HepG2 (cell line): ENCODE data around the gene CCDC142. TPM values are rescaled to one million over a fixed set of nuclear protein-coding genes. Genes with fewer than 3 reads are reported as not detected.

Source experiments
- CREB1 ChIP-seq, 2 experiments: fragments of 450-650 bp in 1 of 2; IDR thresholded peaks; 2 replicates each; pipeline ENCODE4 v1.6.1; 2016 to 2017; ENCODE audit warnings: control low read depth in 1 of 2, mild to moderate bottlenecking in 1 of 2, missing compliant biosample characterization in 1 of 2, missing genetic modification characterization in 1 of 2
- KLF15 ChIP-seq: sonication (generic); formaldehyde crosslinking; IDR thresholded peaks from 2 replicates; pipeline ENCODE4 v1.8.1; 2023; ENCODE audit warnings: borderline replicate concordance, mild to moderate bottlenecking, inconsistent platforms, missing genetic modification reagents, mixed read lengths
- NONO ChIP-seq, 2 experiments: fragments of 450-650 bp in 1 of 2; sonication (generic) in 1 of 2; formaldehyde crosslinking in 1 of 2; IDR thresholded peaks in 1 of 2; conservative IDR thresholded peaks in 1 of 2; 2 replicates each; pipeline versions ENCODE4 v1.6.1 to v1.8.0; 2017 to 2022; ENCODE audit warnings: mild to moderate bottlenecking in 1 of 2, missing genetic modification reagents in 1 of 2, moderate library complexity in 1 of 2
- POLR2G ChIP-seq: fragments of 200-400 bp; formaldehyde crosslinking; IDR thresholded peaks from 2 replicates; pipeline ENCODE4 v1.6.1; 2018; ENCODE audit warnings: mild to moderate bottlenecking, low read depth, low read length, moderate library complexity
- TSC22D2 ChIP-seq: sonication (generic); formaldehyde crosslinking; IDR thresholded peaks from 2 replicates; pipeline ENCODE4 v1.5.1; 2020; ENCODE audit warnings: missing genetic modification reagents, mild to moderate bottlenecking, borderline replicate concordance
- ZNF276 ChIP-seq: sonication (generic); formaldehyde crosslinking; IDR thresholded peaks from 2 replicates; pipeline ENCODE4 v1.4.0; 2020; ENCODE audit warnings: mild to moderate bottlenecking, low read depth, missing genetic modification reagents
- polyA plus RNA-seq, 8 experiments: library from polyadenylated mRNA; depleted of rRNA in 3 of 8; stranded (reverse) in 7 of 8; unstranded in 1 of 8; fragments of >200 nt; fragmentation: Illumina TruSeq in 4 of 8; extraction: Trizol in 4 of 8; gene quantifications; 2 replicates each; pipeline versions ENCODE4 v1.2.1 to v1.2.3, GENCODE V29; 2011 to 2016; ENCODE audit warnings: low read depth in 4 of 8, missing spikeins in 1 of 8, mixed read lengths in 1 of 8; ENCODE audit not compliant: insufficient read depth in 1 of 8
- total RNA-seq, 5 experiments: library from RNA; depleted of rRNA; stranded (reverse); fragments of >200 nt; fragmentation: Illumina TruSeq; extraction: Trizol; gene quantifications; 2 replicates each; pipeline ENCODE4 v1.2.3, GENCODE V29; 2016; ENCODE audit warnings: low read depth in 1 of 5

Gene CCDC142
- total and polyA plus RNA-seq, 2 of the 13 experiments (the other 11 are each of a cell fraction or from before 2014, with no cell fraction given) = 14.7 to 30.4 TPM

GRCh38 chr2:74503506-74504475 is 21.0 kb upstream of the CCDC142 start (continued):
- 0 out of 2 replicates have a peak, but pooled peaks have one; percentile 15 for TF ChIP-seq KLF15 (CRISPR knock-in tag)
- TF ChIP-seq ZNF276 (CRISPR knock-in tag) = no peak
- TF ChIP-seq TSC22D2 (CRISPR knock-in tag) = no peak
- TF ChIP-seq POLR2G = peak; percentile 32; the same call in 1 of the 2 replicates
- no peak for TF ChIP-seq NONO (IDR thresholded peaks at IDR 0.05)
- no peak for TF ChIP-seq NONO (CRISPR knock-in tag; conservative IDR thresholded peaks at IDR 0.05)
- TF ChIP-seq CREB1 (IDR thresholded peaks at IDR 0.05) = no peak
- TF ChIP-seq CREB1 (CRISPR knock-in tag; IDR thresholded peaks at IDR 0.05) = no peak
